ENCODE results near the gene STK32B.

GRCh38 chr4:5292101-5292500 lies 240.8 kb downstream of the STK32B start:
- no peak for TF ChIP-seq CTCF (conservative IDR thresholded peaks at IDR 0.05; ENCODE audit: low read depth, low read length)
- TF ChIP-seq USF2 (IDR thresholded peaks at IDR 0.05; ENCODE audit: low read depth, low read length), result no peak
- no peak for TF ChIP-seq RFX5 (IDR thresholded peaks at IDR 0.05; ENCODE audit: low read depth, low read length)
- TF ChIP-seq RAD21 (IDR thresholded peaks at IDR 0.05; ENCODE audit: low read length), result no peak
- no peak for TF ChIP-seq MAZ (IDR thresholded peaks at IDR 0.05; ENCODE audit: borderline replicate concordance, low read depth, low read length)
- TF ChIP-seq POLR2A (IDR thresholded peaks at IDR 0.05; ENCODE audit: low read depth, low read length), result no peak
- TF ChIP-seq MXI1 (IDR thresholded peaks at IDR 0.05; ENCODE audit: borderline replicate concordance, low read depth, low read length), result no peak
- TF ChIP-seq RCOR1 (IDR thresholded peaks at IDR 0.05; ENCODE audit: insufficient replicate concordance, low read length), result no peak
- TF ChIP-seq BHLHE40 (IDR thresholded peaks at IDR 0.05; ENCODE audit: low read depth, low read length), result no peak
- TF ChIP-seq CEBPB (IDR thresholded peaks at IDR 0.05; ENCODE audit: low read depth, low read length), result no peak
- TF ChIP-seq FOS (IDR thresholded peaks at IDR 0.05; ENCODE audit: low read depth, low read length), result no peak
- TF ChIP-seq MAFK (IDR thresholded peaks at IDR 0.05; ENCODE audit: low read depth, low read length), result no peak
